ENCODE results near the gene ITPKB.
"Not testable (repeated sequence)": the region's sequence is repeated elsewhere in the genome, so short reads cannot be mapped to it uniquely, and the experiment has no call there.

The ITPKB gene

DNA sequence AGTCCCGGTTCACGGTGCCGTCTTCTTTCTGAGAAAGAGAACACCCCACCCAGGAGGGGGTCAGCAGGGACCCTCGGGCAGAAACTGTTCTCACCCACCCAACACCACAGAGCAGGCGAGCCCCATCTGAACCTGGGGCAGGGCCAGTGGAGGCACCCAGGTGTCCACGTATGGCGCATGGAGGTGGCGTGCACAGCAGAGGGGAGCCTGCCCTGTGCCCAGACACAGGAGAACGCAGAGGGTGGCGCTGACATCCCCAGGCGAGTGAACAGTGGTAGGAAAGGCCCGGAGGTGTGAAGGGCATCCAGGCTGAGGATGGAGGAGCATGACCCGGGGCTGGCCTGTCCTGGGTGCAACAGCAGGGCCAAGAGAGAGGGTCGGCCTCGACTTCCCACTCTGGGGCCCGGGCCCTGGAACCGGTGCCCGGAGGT, 99.4 kb downstream of the ITPKB start:
- DNase-seq (ENCODE audit: low read depth in 4 of 4, low spot score in 1 of 4): no peak

DNA sequence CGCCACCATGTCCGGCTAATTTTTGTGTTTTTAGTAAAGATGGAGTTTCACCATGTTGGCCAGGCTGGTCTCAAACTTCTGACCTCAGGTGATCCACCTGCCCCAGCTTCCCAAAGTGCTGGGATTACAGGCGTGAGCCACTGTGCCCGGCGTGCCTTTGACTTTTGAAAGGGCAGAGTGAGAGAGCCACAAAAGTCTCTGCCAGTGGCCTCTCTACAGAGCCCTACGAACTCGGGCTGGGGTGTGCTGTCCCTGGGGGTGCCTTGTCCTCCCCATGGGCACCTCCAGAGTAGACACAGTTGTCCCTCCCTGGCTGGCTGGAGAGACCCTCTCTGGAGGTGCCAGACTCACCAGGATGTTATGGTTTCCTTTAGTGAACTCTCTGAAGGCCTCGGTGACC, 99.9 kb downstream of the ITPKB start:
- DNase-seq (ENCODE audit: low read depth in 4 of 4, low spot score in 1 of 4): not testable (repeated sequence)

DNA sequence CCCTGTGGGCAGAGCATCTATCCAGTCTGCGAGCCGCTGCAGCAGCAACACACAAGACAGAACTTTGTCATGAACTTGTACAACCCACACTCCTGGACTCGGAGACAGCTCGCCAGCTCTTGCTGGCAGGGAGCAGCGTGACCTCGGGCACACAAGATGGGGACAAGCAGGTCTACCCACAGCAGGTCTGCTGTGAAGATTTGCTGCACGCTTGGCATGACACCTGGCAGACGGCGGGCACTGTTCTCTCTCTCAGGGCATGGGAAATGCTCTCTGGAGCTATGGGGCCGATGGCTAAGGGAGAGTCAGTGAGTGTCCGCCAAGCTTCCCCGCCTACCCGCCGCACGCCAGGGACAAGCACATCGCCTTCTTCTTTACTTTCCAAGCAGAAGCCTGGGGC, 100.5 kb downstream of the ITPKB start:
- no peak for DNase-seq (ENCODE audit: low read depth in 4 of 4, low spot score in 1 of 4)

DNA sequence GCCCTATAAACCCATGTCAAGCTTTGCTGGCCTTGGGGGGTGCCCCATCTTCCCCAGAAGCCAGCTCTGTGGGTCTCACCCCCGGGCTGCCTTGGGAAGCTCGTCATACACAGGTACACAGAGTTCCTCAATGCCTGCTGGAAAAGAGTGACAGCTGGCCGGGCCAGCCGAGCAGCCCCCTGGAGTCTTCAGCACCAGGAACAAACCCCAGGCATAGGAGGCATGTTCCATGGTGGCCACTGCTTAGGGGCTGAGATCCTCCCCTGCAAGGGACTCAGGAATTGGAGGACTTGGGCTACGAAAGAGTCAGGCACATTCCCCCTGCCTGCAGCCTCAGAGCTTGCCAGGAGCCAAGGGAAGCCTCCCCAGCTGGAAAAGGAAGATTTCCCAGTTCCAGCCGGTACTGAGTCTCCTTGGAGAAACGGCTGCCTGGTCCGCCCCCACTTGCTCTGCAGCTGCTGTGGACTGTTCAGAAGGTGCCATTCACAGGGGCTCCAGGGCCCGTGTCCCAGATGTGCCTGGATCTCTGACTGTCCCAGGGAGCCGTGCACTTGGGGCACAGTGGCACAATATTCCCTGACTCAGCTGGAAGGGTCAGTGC, 101.0 kb downstream of the ITPKB start:
- DNase-seq (ENCODE audit: low read depth in 4 of 4, low spot score in 1 of 4): no peak

DNA sequence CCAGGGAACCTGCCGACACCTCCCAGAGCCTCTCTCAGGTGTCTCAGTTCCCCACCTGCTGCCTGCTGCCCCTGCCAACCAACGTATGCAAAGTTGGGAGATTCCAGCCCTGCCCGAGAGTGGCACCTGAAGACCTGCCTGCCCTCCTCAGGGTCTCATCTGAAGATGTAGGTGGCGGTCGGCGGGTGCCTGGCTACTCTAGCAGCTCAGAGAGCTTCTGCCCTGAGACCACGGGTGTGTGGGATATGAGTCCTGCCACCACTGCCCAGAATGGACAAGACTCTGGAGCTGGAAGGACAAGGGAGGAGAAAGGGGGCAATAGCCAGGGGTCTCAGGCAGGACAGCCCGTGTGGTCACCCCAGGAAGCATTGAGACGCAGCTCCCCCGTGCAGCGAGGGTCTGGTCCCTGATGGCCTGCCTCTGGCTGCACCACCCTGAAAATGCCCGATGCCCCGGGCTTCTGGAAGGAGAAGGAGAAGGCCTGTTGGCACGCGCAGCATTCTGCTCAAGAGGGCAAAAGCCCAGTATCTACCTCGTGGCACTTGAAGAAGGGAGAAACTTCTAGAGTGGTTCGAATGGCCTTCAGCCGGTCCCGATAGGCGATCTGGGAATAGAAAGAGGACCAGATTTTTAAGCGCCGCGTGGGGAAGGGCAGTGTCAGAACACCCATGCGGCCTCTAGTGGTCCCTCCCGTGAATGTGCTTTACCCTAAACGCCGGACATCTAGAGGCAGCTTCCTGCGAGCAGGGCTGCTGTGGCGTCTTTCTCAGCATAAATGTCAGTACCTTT, 101.7 kb downstream of the ITPKB start:
- DNase-seq (ENCODE audit: low read depth in 4 of 4, low spot score in 1 of 4): no peak

DNA sequence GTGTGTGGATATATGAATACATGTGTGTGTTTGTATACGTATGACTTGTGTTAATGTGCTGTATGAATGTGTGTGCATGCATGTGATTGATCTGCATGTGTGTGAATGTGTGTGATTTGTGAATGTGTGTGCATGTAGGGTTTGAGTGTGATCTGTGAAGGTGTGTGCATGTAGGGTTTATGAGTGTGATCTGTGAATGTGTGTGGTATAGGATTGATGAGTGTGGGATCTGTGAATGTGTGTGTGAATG, 102.3 kb downstream of the ITPKB start:
- no peak for DNase-seq (ENCODE audit: low read depth in 4 of 4, low spot score in 1 of 4)

DNA sequence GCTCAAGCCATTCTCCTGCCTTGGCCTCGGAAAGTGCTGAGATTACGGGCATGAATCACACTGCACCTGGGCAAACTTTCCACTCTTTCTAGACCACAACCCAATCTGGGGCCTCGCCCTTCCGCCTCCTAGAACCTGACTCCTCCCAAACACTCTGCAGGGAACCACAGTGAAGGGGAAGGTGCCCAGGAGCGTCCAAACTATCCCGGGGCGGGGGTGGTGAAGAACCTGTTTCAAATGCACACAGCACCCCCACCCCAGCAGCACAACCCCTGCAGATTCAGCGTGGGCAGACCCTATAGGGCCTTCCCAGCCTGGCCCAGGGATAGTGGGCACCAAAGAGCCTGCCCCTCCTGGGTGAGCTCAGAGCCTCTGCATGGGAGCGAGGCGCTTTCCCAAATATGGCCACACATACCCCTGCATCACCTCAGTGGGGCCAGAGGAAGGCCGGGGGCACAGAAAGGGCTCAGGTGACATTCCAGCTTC, 103.6 kb downstream of the ITPKB start:
- peak in 1 of 4 experiments; percentile 48 for DNase-seq (ENCODE audit: low read depth in 4 of 4, low spot score in 1 of 4)

DNA sequence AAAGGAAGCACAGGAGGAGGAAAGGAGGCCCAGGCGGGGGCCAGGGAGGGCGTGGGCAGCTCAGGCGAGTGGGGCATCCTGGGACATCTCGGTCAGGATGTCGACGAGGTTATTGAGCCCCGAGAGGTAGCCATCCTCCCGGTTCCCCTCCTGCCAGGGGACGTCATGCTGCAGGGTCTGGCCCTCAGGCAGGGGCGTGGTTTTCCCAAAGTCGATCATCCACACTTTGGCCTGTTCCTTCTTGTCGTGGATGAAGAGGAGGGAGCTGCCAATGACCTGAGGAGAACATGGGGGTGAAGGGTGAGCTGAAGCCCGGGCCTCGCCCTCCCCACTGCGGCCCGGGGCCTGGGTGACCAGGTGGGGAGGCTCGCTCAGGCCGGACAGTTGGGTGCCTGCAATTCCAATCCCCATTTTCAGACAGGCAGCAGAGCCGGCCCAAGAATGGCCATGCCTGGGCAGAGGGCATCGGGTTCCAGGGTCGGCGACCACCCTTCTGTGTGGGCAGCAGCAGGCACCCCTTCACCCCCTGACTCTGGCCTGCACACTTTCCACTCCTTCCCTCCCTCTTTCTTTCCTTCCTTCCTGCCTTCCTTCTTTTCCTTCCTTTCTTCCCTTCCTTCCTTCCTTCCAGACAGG, 104.4 kb downstream of the ITPKB start:
- DNase-seq (ENCODE audit: low read depth in 4 of 4, low spot score in 1 of 4): no peak

DNA sequence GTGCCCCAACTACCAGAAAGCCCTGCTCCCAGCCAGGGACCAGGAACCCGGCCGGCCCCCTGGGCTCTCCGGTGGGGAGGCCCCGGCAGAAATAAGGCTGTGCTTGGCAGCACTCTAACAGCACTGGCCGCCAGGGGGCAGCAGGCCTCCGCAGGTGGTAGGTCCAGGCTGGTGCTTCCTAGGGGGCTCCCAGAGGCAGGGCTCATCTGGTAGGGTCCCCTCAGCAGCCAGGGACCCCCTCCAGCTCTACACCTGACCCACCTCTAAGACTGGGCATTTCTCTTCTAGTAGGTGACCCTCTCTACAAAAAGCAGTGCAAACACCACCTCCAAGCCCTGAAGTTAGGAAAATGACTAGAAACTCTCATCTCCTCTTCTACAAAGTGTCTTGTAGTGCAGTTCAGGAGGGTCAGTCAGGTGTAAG, 104.9 kb downstream of the ITPKB start:
- peak; percentile 61 to 78 (median 72) for DNase-seq (ENCODE audit: low read depth in 4 of 4, low spot score in 1 of 4)

DNA sequence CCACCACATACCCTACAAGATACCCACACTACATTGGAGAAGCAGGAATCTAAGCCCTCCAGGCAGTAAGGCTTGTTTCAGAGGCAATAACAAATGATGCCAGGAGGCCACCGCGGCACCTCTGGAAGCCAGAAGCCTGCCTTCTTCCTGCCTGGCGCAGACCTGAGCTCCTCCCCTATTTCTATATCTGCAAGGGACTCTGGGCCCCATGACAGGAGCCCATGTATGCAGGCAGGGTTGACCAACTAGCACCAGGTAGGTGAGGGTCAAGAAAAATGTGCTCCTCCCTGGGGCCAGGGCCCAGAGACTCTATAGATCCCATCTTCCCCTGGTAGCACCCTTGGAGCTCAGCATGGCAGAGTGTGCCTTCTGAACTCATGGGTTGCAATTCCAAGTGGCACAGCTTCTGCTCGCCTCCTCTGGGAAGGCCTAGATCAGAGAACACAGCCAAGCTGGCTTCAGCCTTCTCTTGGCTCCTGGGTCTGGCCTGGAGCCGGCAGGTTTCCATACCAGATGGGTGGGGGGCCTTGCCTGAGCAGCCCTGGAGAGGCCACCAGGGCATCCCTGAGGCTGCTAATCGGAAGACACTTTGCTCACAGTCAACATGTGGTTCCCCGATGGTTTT, 105.4 kb downstream of the ITPKB start:
- no peak for DNase-seq (ENCODE audit: low read depth in 4 of 4, low spot score in 1 of 4)

DNA sequence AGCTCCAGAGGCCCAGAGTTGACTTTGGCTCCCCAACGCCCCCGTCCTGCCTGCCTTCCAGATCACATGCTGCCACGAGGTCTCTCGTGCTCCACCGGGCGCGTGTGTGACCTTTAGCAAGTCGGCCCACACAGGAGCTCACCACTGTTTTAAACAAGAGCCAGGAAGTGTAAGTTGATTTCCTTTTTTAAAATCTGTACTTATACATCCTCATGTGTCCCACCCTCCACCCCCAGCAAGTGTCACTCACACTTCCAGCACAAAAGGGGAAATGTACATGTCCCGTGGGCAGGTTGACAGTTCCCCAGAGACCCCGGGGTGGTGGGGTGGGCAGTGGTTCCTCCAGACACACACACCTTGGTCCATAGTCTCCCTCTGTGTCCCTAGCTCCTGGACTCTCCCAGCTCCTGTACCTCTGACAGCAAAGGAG, 106.1 kb downstream of the ITPKB start:
- no peak for DNase-seq (ENCODE audit: low read depth in 4 of 4, low spot score in 1 of 4)

DNA sequence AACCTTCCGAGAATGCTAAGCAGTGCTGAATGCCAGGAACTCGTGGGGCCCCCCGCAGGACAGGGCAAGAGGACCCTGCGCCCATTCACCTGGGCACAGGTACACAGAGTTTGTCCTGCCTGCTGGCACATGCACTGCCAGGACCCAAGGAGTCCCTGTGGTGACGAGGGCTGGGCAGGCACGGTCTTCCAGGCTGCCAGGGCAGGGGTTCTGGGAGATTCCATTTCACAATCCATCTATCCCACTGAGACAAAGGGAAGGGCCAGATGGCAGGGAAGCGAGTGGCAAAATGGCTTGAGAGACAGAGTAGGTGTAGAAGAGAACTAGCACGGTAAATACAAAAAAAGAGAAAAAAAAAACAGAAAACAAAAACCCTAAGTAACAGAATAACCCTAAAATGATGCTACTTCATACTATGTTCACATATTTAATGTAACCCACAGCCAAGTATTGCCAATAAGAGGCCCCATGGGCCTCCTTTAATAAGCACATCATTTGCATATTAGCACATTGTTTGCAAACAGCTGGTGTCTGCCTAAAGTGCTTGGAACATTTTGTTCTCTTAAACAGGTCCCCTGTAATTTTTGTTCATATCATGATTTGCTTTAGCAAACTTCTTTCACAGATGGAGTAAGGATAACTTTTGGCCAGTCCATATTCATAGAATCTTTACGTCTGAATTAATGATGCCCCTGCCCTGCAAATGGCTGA, 106.8 kb downstream of the ITPKB start:
- DNase-seq (ENCODE audit: low read depth in 4 of 4, low spot score in 1 of 4): no peak

DNA sequence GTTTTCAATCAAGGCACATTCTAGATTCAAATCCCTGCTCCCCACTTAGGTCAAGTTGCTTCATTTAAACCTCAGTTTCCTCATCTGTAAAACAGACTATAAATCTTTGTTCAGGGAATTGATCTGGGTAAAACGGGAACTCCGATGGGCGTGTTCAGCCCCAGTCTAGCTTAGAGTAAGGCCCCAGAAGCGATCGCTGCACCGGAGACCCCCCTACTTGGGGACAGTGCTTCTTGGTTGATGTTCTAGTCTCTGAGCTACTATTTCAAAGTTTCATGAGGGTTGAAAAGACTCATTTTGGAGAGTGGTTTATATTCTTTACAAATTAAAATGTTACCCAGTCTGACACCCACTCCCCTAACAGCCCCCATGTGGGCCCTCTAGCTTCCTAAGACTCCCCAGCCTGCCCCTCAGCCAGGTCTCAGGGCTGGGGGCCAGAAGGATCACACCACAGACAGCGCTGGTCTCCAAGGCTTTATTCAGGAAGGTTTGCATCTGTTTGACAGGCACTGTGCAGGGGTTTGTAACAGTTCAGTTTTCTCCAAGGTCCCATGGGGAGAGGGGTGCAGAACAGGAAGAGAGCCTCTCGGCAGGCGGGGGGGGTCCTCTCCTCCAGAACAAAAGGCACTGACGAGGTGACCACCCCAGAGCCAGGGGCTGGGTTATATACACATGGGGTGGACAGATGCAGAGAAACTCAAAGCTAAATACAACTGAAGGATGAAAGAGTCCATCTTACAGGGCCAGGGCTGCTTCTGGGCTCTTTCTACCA, 107.7 kb downstream of the ITPKB start:
- DNase-seq (ENCODE audit: low read depth in 4 of 4, low spot score in 1 of 4): no peak

DNA sequence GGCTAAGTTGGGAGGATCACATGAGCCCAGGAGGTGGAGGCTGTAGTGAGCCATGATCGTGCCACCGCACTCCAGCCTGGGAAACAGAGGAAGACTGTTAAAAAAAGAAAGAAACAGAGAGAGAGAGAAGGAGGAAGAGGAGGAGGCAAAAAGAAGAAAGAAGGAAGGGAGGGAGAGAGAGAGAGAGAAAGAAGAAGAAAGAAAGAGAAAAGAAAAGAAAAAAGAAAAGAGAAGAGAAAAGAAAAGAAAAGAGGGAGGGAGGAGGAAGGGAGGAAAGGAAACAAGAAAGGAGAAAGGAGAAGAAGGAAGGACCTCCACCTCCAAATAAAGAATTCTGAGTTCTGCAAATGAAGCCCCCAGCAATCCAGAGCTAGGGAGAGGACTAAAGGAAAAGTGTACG, 108.5 kb downstream of the ITPKB start:
- no peak for DNase-seq (ENCODE audit: low read depth in 4 of 4, low spot score in 1 of 4)

DNA sequence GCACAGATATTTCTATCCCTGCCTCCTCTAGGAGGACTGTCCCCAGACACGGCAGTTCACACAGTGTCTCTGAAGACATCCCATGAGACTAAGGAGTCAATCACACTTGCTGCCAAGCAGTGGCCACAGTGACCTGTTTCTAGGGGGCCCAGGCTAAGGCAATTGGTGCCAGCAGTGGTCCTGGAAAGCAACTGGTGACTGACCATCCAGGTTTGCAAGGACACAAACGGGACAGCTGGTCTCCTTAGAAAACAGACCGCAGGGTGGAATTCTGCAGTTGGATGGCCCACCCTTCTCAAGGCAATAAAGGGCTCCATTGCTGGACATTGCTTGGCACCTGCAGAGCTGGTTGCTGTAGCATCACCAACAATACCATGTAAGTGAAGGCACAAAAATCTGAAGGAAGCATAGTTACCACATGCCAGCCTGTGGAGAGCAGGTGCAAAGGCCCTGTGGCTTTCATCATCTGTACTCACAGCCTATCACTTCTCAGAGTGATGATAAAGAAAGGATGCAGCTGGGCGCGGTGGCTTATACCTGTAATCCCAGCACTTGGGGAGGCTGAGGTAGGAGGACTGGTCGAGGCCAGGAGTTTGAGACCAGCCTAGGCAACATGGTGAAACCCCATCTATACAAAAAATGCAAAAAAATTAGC, 109.1 kb downstream of the ITPKB start:
- no peak for DNase-seq (ENCODE audit: low read depth in 4 of 4, low spot score in 1 of 4)

DNA sequence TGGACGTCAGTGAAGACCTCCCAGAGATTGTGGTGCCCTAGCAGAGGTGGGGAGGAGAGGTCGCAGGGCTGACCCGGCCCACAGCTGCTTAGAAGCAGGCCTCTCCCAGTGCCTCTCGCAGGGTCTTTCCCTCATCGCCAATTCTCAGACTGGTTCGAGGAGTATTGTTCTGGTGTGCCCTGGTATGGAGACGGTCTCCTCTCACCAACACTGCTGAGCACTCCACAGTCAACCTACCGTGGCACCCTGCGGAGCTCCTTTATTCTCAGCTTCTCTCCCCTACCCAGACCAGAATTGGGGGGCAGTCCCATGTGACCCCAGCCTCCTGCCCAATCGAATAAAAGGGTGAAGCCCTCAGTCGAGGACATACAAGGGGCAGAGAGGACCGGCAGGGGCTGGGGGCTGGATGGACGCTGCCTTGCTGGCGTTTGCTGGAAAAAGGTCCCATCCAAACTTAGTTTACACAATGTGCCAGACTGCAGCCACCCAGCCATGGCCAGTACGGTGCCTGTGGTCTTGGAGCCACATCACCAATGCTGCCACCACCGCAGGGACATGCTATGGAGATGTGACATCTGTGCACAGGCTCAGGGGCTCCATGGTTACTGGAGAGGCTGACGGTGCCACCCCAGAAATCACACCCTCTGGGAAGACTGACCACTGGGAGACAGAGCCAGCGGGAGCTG, 109.7 kb downstream of the ITPKB start:
- no peak for DNase-seq (ENCODE audit: low read depth in 4 of 4, low spot score in 1 of 4)

DNA sequence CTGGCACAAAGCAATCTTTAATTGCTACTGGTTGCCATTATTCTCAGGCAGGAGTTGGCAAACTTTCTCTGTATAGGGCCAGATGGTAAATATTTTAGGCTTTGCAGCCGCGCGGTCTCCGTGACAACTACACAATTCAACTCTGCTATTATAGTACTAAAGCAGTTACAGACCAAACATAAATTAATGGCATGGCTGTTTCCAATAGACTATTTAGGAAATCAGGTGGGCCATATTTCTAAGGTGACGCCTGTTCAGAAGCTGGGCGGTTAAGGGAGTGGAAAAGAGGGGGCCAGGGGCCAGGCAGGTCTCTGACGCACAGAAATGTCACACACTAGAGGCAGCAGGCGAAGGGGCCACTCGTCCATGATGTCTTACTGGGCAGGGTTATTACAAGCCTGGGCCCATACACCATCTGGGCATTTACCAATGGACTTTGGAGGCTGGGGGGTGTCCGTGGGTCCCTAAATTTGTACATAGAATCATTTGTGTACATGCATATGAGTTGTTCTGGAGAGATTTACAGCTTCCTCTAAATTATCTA, 110.4 kb downstream of the ITPKB start:
- DNase-seq (ENCODE audit: low read depth in 4 of 4, low spot score in 1 of 4): no peak

DNA sequence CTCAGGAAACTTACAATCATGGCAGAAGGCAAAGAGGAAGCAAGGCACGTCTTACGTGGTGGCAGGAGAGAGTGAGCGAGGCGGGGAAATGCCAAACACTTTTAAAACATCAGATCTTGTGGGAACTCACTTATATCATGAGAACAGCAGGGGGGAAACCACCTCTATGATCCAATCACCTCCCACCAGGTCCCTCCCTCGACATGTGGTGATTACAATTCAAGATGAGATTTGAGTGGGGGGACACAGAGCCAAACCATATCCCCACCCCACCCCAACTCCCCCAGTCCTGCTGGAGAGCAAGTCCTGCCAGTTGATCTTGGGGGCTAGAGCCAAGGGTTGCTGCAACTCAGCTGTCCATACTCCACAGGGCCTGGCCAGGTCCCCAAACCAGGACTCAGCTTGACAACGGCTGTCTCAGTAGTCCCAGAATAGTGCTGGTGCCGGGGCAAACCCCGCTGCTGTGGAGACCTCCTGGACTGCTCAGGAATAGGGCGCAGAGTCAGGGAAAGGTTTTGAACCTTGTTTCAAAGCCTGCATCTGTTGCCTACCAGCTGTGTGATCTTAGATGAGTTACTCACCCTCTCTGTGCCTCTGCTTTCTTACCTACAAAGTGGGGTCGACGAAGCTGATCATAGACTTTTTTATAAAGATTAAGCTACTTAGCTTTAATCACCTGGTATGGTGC, 111.0 kb downstream of the ITPKB start:
- DNase-seq (ENCODE audit: low read depth in 4 of 4, low spot score in 1 of 4): no peak

Data from stimulated activated CD4-positive, alpha-beta T cell treated with anti-CD3 and anti-CD28 coated beads, Interleukin-1b, Interleukin-23, amount 100 ng/mL, for 24 hours (primary cell).